GM18907 (cell line): ENCODE results near the gene CD7.
"Not testable (repeated sequence)": the region's sequence is repeated elsewhere in the genome, so short reads cannot be mapped to it uniquely, and the experiment has no call there.

ENCODE experiments used
- ATAC-seq: cut with Tn5 transposase; IDR thresholded peaks from one replicate; pipeline ENCODE4 v1.9.1; 2021; ENCODE audit warnings: mild to moderate bottlenecking, moderate library complexity; ENCODE audit not compliant: unreplicated experiment

Gene CD7

DNA sequence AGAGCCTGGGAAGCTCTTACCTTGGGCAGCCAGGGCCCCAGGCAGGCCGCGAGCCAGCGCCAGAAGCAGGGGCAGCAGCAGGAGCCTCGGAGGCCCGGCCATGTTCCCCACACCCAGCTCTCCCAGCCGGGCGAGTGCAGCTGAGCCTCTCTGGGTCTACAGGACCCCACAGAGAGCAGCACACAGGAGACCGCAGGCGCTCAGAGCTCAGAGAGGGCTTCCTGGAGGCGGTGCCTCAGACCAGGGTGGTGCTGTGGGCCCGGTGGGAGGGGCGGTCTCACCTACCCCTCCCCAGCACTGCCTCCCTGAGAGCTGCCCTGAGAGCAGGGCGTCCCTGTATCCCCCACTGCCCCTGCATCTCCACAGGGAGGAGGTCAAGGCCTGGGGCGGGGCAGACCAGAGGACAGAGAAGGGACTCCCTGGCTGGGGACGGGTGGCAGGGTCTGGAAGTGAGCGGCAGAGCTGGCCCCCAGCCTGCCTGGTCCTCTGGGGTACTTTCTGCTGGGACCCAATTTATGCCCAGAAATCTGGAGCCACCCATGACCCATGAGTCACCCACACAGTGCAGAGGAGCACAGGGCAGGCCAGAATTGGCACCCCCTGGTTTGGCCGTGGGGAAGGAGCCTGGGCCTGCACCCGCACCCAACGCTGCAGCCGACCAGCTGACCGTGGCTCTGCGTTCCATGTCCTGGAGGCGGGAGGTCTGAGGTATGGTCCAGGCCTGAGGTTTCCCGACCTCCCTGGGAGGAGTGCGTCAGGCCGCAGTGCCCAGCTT is at the start of gene CD7:
Gene CD7 (minus strand): TSS at position 215 of the 775 bp plus-strand sequence. CDS start 113 bp downstream, at position 102.
- no peak for ATAC-seq

GRCh38 chr17:82366749-82367148 is 49.3 kb upstream of the CD7 start:
- ATAC-seq = no peak

DNA sequence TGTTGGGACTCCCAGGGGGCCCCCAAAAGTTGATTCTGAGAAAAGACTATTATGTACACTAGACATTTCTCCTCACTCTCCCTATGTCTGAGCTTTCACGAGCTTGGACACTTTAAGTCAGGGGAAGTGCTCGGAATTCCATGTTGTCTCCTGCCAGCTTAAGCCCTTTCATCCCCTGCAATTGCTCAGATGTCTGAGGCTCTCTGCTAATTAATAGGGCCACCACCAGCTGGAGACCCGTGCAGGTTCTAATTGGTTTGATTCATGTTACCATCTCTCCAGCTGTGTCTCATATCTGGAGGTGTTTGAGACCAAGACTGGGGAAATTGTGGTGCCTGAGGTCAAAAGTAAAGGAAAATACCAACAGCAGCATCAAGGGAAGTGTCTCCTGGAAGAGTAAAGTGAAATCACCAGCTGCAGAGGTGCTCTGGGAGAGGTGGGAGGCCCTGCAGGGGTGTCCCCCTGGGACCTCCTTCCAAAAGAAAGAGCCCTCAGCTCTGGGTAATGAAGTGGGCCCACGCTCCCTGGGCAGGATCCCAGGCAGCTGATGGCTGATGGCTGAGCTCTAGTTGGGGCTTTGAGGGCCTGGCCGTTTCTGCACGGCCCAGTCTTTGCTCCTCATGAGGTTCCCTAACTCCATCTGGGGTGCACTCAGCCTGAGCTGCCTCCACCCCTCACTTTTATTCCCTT is 48.3 kb upstream of the CD7 start:
- ATAC-seq = no peak

DNA sequence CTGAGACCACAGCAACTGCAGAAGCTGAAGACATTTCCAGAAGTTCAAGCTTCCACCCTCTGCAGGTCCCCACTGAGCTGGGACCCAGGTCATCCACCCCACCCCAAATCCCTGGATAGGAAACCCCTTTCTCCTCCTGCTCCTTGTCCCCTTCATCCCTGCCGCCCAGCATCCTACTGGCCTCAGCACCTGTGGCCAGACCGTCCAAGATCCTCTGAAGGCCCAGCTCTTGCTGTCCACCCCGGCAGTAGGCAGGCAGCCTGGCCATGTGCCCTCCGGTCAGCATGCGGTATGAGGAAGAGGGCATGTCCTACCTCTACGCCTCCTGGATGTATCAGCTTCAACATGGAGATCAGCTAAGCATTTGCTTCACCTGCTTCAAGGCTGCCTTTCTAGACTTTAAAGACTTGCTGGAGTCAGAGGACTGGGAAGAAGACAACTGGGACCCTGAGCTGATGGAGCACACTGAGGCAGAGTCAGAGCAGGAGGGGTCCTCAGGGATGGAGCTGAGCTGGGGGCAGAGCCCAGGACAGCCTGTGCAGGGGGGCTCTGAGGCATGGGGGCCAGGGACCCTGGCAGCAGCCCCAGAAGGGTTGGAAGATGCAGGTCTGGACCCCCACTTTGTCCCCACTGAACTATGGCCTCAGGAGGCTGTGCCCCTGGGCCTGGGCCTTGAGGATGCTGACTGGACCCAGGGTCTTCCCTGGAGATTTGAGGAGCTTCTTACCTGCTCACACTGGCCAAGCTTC is 44.7 kb upstream of the CD7 start:
- ATAC-seq = no peak

- ATAC-seq = not testable (repeated sequence)
Observed at GRCh38 chr17:82359451-82360074, 42.2 kb upstream of the CD7 start.

- ATAC-seq = no peak
Observed at GRCh38 chr17:82358465-82359350, 41.3 kb upstream of the CD7 start, which contains the start of gene TEX19. TSS of gene TEX19 (plus strand) at chr17:82359247. CDS start at chr17:82362151, 2,904 bp downstream.

DNA sequence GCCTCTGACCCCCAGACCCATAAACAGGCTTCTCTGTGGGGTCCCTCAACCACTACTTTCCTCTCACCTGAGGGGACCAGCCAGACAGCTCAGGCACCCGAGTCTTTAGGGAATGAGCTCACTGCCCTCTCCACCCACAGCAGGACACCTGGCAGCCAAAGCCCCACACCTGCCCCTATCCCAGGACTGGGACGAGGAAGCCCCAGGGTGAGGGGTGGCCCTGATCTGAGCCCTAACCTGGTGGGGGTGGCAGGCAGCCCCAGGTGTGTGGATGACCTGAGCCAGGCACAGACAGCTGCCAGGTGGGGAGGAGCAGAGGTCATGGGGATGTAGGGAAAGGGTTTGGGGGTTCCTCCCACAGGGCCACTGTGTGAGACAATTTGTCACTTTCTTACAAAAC is 40.0 kb upstream of the CD7 start:
- no peak for ATAC-seq

- no peak for ATAC-seq
Observed at GRCh38 chr17:82356845-82357355, 39.5 kb upstream of the CD7 start.

DNA sequence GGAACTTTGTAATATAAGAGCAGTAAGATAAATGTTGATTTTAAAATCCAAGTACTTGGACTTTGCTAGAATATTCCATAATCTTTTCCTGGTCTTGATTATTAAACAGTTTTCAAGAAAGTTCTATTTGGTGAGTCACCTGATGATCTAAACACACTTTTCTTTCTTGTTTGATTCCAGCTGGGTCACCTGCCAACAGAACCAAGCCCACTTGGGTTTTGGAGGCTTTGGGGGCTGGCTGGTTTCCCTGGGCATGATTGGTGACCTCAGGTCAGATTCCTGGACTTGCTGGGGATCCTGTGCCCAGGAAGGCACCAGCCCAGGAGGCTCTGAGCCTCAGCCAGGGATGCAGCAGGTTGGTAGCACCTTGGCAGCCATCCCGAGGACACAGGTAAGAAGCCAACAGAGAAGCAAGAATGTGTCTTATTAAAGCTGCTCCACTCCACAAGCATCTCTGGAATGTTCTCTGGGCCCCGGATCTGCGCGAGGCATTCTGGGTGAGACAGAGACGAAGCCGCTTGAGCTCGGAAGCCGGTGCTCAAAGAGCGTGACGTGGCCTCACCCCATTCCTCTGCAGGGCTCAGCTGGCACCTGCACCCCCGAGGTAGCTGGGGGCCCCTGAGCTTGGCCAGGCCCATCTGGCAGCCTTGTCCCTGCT is 38.5 kb upstream of the CD7 start:
- ATAC-seq = no peak

DNA sequence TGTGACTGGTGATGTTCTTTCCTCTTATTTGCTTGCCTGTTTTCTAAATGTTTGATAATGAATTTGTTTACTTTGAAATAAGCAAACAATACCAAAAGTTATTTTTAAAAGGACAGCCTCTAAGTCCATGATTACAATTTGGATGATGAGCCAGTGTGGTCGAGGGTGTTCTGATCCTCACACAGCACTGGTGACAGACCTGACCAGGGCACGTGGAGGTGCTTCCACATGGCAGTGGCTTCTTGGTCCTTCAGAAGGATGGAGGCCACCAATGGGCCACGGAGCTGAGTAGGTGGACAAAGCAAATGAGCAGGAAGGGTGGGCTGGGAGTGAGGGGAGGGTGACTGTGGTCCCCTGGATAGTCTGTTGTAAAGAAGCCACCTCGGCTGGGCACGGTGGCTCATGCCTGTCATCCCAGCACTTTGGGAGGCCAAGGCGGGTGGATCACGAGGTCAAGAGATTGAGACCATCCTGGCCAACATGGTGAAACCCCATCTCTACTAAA is 37.4 kb upstream of the CD7 start:
- ATAC-seq = no peak

- no peak for ATAC-seq
Observed at GRCh38 chr17:82353484-82353883, 36.1 kb upstream of the CD7 start.

GRCh38 chr17:82351713-82352488 is 34.5 kb upstream of the CD7 start:
- peak; percentile 49 for ATAC-seq

DNA sequence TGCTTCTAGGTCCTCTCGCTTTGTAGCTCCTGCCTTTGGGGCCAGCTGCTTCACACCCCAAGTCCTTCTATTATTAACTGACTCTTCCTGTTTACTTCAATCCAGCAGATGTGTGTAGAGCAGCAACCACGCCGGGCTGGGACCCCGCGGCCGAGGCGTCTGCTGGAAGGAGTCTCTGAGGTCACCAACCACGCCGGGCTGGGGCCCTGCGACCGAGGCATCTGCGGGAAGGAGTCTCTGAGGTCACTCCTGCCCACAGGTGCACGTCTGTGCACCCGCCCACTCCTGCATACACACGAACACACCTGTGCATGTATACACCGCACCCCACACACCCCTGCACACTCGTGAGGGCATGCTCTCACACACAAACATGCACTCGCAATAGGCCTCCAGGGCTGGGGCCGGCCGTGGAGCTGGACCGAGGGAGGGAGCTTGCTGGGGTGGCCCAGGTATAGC is 33.9 kb upstream of the CD7 start:
- ATAC-seq = peak; percentile 65

DNA sequence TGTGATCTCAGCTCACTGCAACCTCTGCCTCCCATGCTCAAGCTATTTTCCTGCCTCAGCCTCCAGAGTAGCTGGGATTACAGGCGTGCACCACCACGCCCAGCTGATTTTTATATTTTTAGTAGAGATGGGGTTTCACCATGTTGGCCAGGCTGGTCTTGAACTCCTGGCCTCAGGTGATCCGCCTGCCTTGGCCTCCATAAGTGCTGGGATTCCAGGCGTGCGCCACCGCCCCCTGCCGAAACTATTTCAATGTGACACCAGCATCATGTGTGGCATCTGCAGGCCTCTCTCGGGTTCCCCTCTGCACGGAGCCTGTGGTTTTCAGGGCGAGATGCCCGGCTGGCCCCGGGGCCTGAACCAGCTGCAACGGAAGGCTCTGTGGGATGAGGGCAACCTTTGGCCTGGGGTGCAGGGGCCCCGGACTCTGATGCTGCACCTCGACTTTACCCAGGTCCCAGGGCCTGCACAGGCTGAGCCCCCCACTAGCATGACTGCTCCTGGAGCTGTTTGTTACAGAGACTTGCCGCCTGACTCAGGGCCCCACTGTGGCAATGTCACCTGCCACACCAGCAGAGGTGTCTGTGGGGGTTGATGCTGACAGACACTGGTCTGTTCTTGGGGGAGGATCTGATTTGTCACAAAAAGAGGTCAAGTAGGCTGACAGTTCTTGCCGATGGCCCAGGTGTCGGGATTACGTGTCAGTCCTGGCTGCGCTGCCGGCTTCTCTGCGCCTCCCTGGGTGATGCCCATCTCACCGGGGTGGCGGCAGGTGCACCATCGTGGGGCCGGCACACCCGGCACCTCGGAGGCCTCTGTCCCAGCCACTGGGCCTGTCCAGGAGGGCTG is 33.0 kb upstream of the CD7 start:
- ATAC-seq = no peak

DNA sequence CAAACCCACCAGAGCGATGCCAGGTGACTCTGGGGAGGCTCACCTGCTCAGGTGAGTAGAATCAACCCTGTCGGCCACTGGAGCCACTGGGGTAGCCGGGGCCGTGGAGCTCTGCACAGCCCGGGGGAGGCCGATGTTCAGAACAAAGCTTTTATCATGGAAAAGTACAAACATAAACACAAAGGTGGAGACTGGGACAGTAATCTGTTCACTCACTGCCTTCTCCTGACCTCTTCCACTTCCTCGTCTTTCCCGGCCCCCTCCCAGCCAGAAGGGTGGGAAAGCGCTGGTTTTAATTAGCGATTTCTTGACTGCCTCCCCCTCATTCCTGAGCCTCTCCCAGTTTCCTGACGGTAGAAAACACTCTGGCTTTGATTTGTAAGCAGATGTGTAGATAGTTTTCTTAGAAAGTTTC is 31.9 kb upstream of the CD7 start:
- ATAC-seq = no peak

DNA sequence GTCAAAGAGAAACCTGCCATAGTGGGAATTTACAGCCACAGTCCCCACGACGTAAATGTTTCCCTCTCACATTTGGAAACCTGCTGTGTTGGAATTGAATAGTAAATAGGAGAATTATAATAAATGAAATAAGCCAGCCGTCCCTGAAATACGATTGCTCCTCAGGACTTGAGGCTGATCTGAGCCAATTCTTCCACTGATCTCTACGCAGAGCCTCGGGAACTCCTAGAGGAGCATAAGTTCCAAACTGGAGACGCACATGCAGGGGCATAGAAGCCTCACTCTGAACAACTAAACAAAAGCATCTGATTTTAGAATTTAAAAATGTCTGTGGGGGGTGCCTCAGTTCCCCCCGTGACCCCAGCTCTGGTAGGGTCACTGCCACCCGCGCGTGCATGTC is 31.5 kb upstream of the CD7 start:
- ATAC-seq = no peak

GRCh38 chr17:82348434-82348833 is 31.0 kb upstream of the CD7 start:
- ATAC-seq = no peak
